Kidney glomerular epithelial cell (primary cell): ENCODE data around the gene RNASE11.
"Not testable (repeated sequence)": the region's sequence is repeated elsewhere in the genome, so short reads cannot be mapped to it uniquely, and the experiment has no call there.

Source experiments
- DNase-seq: peaks from one replicate; lab custom pipeline; 2025; lab: John Stamatoyannopoulos, UW

The RNASE11 gene

GRCh38 chr14:20614038-20614840 lies 26.4 kb upstream of the RNASE11 start:
- DNase-seq, result peak; percentile 53

GRCh38 chr14:20613094-20614037 lies 25.6 kb upstream of the RNASE11 start:
- peak; percentile 99 for DNase-seq

GRCh38 chr14:20612403-20612802 lies 24.6 kb upstream of the RNASE11 start:
- DNase-seq, result no peak

- no peak for DNase-seq
Observed at GRCh38 chr14:20611277-20611676, 23.5 kb upstream of the RNASE11 start.

- DNase-seq, result peak; percentile 80
Observed at GRCh38 chr14:20610002-20610765, 22.4 kb upstream of the RNASE11 start.

GRCh38 chr14:20609215-20610001 lies 21.6 kb upstream of the RNASE11 start:
- DNase-seq, result peak; percentile 91

- DNase-seq, result no peak
Observed at GRCh38 chr14:20608383-20609110, 20.7 kb upstream of the RNASE11 start.

GRCh38 chr14:20607617-20608016 lies 19.8 kb upstream of the RNASE11 start:
- no peak for DNase-seq

GRCh38 chr14:20606902-20607242 lies 19.1 kb upstream of the RNASE11 start:
- DNase-seq, result no peak

- peak; percentile 1 for DNase-seq
Observed at GRCh38 chr14:20606190-20606901, 18.5 kb upstream of the RNASE11 start.

GRCh38 chr14:20603813-20604690 lies 16.3 kb upstream of the RNASE11 start:
- DNase-seq, result no peak

- DNase-seq, result no peak
Observed at GRCh38 chr14:20602583-20602982, 14.8 kb upstream of the RNASE11 start.

GRCh38 chr14:20601522-20601921 lies 13.7 kb upstream of the RNASE11 start:
- no peak for DNase-seq

GRCh38 chr14:20597108-20597507 lies 9.3 kb upstream of the RNASE11 start:
- DNase-seq, result no peak

GRCh38 chr14:20595726-20596125 lies 7.9 kb upstream of the RNASE11 start:
- not testable (repeated sequence) for DNase-seq

GRCh38 chr14:20592574-20592973 lies 4.8 kb upstream of the RNASE11 start:
- DNase-seq, result no peak

GRCh38 chr14:20591235-20591634 lies 3.4 kb upstream of the RNASE11 start, which contains the start of gene RNASE12:
TSS of gene RNASE12 (minus strand) at chr14:20591376. CDS start at chr14:20590723, 653 bp downstream.
- no peak for DNase-seq

GRCh38 chr14:20583908-20584307 lies 3.9 kb downstream of the RNASE11 start:
- DNase-seq, result no peak

GRCh38 chr14:20583142-20583541 lies 4.7 kb downstream of the RNASE11 start:
- DNase-seq, result no peak
